ENCODE results near the gene SLC6A7.

DNA sequence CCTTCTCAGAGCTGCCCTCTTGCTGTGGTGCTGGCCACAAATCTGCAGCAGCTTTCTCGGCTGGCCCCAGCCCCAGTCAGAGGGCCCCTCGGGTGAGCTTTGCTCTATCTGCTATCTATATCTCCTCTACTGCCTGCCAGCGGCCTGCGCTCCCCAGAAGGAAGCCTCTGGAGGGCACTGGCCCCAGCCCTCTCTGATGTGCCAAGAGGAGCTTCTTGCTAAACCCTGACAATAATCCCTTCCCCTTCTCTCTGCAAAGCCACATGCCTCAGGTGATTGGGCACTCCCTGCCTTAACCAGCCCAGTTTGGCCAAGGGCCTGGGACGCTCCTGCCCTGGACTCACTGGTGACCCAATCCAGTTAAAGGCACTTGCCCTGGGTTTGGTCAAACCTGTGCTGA is 57.0 kb downstream of the SLC6A7 start:
- TF ChIP-seq GATA2 (IDR thresholded peaks at IDR 0.05; ENCODE audit: low read depth, low read length) = no peak
- no peak for TF ChIP-seq GATA3 (IDR thresholded peaks at IDR 0.05; ENCODE audit: low read depth, low read length)
